ENCODE results near the gene UBE3C. TPM values are rescaled to one million over a fixed set of nuclear protein-coding genes. Genes with fewer than 3 reads are reported as not detected.

Gene UBE3C
- total and polyA plus RNA-seq, 10 donors = 9.7 to 81.6 (median 59.1) TPM

DNA sequence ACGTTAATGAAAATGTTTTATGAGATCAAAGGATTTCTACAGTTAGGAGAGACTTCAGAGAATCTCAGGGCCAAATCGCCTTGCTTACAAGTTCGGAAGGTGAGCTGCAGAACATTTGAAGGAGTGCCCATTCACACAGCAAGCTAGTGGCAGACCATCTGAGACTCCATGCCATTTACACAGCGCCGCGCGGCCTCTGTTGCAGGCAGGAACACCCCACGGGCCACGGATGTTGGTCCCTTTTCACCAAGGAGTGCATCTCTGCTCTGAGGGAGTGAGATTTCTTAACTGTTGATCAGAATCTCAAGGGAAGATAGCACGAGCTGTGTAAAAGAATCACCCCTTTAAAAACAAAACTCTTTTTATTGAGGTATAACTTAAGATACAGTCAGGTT, 1.8 kb downstream of the UBE3C start:
- no peak for DNase-seq
- Histone ChIP-seq H3K4me1 (peaks cover 26 to 80% (median 61%) of the 10 kb centered on the region in 6 donors), H3K9me3 (no peaks in the 10 kb centered on the region), H3K27ac (peak overlapping the region in 1 of 8 donors; percentile 94), H3K36me3 (peaks cover 0 to 46% (median 3%) of the 10 kb centered on the region in 6 donors), H3K4me3 (peak overlapping the region in 3 of 8 donors; percentile 79 to 88 (median 87)), H3K27me3 (replicated peaks in 1 of 7) (no peaks in the 10 kb centered on the region)
- TF ChIP-seq POLR2AphosphoS5 (IDR thresholded peaks at IDR 0.05) = no peak
- TF ChIP-seq, protein P1, sequence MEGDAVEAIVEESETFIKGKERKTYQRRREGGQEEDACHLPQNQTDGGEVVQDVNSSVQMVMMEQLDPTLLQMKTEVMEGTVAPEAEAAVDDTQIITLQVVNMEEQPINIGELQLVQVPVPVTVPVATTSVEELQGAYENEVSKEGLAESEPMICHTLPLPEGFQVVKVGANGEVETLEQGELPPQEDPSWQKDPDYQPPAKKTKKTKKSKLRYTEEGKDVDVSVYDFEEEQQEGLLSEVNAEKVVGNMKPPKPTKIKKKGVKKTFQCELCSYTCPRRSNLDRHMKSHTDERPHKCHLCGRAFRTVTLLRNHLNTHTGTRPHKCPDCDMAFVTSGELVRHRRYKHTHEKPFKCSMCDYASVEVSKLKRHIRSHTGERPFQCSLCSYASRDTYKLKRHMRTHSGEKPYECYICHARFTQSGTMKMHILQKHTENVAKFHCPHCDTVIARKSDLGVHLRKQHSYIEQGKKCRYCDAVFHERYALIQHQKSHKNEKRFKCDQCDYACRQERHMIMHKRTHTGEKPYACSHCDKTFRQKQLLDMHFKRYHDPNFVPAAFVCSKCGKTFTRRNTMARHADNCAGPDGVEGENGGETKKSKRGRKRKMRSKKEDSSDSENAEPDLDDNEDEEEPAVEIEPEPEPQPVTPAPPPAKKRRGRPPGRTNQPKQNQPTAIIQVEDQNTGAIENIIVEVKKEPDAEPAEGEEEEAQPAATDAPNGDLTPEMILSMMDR (IDR thresholded peaks at IDR 0.05 in 8 of 11, conservative IDR thresholded peaks at IDR 0.05 in 3 of 11) = no peak
- no peak for TF ChIP-seq POLR2A (IDR thresholded peaks at IDR 0.05)
- 66 to 81% (median 75%) methylated on average over 10 of the region's 10 CpGs for WGBS, 5 donors
- intact Hi-C loops (cut with DNase I; ENCODE audit: low total_unique reads) = no loop called here

DNA sequence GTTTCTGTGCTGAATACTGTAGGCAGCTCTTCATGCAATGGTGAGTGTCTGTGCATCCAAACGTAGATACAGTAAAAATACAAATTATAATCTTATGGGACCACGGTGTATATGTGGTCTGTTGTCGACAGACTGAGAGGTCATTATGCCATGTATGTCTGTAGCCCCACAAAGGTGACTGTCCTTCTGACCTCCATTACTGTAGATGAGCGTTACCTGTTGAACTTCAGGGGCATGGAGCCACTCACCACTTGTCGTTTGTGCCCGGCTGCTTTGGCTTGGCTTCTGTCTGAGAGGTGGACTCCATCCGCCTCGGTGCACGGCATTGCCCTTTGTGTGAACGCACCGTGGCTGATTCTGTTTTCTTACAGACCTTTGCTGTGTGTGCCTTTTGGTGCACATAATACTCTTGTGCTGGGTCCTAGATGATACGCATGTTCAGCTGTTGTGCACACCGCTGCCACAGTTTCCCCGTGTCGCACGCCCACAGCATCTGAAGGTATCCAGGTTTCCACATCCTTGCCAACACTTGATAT, 2.9 kb downstream of the UBE3C start:
- no peak for TF ChIP-seq POLR2A (IDR thresholded peaks at IDR 0.05)
- TF ChIP-seq, protein P1 (IDR thresholded peaks at IDR 0.05 in 8 of 11, conservative IDR thresholded peaks at IDR 0.05 in 3 of 11) = no peak
- no peak for TF ChIP-seq POLR2AphosphoS5 (IDR thresholded peaks at IDR 0.05)
- H3K27ac ChIP-seq = no peak overlapping the region
- H3K27me3 ChIP-seq (replicated peaks in 1 of 7) = no peaks in the 10 kb centered on the region
- H3K4me1 ChIP-seq = peaks cover 26 to 89% (median 67%) of the 10 kb centered on the region in 6 donors
- WGBS, 5 donors = 91 to 96% (median 95%) methylated on average over 16 of the region's 16 CpGs
- DNase-seq = no peak
- intact Hi-C loops (cut with DNase I; ENCODE audit: low total_unique reads) = no loop called here
- H3K4me3 ChIP-seq = no peak overlapping the region
- peaks cover 0 to 46% (median 3%) of the 10 kb centered on the region in 6 donors for H3K36me3 ChIP-seq
- H3K9me3 ChIP-seq = no peaks in the 10 kb centered on the region

GRCh38 chr7:157143788-157144187, 5.1 kb downstream of the UBE3C start:
- Histone ChIP-seq H3K4me3 (no peak overlapping the region), H3K27me3 (replicated peaks in 1 of 7) (no peaks in the 10 kb centered on the region), H3K36me3 (peaks cover 0 to 49% (median 3%) of the 10 kb centered on the region in 6 donors), H3K4me1 (peaks cover 23 to 96% (median 68%) of the 10 kb centered on the region in 6 donors), H3K27ac (no peak overlapping the region), H3K9me3 (no peaks in the 10 kb centered on the region)
- 82 to 94% (median 88%) methylated on average over 8 of the region's 8 CpGs for WGBS, 5 donors
- no peak for DNase-seq
- TF ChIP-seq POLR2AphosphoS5 (IDR thresholded peaks at IDR 0.05) = peak in 1 of 3 donors; percentile 16
- TF ChIP-seq, protein P1 (IDR thresholded peaks at IDR 0.05 in 8 of 11, conservative IDR thresholded peaks at IDR 0.05 in 3 of 11) = no peak
- intact Hi-C loops (cut with DNase I; ENCODE audit: low total_unique reads) = no loop called here

GRCh38 chr7:157149317-157149716, 10.6 kb downstream of the UBE3C start:
- H3K4me1 ChIP-seq = peaks cover 5 to 98% (median 55%) of the 10 kb centered on the region in 6 donors
- DNase-seq = no peak
- H3K36me3 ChIP-seq = peaks cover 0 to 41% (median 0%) of the 10 kb centered on the region in 6 donors
- 86 to 96% (median 93%) methylated on average over 4 of the region's 4 CpGs for WGBS, 5 donors
- TF ChIP-seq, protein P1 (IDR thresholded peaks at IDR 0.05 in 8 of 11, conservative IDR thresholded peaks at IDR 0.05 in 3 of 11) = no peak
- TF ChIP-seq POLR2AphosphoS5 (IDR thresholded peaks at IDR 0.05) (no peak), POLR2A (IDR thresholded peaks at IDR 0.05) (no peak)
- no peak overlapping the region for H3K27ac ChIP-seq
- intact Hi-C loops (cut with DNase I; ENCODE audit: low total_unique reads) = no loop called here
- H3K27me3 ChIP-seq (replicated peaks in 1 of 7) = no peaks in the 10 kb centered on the region
- no peaks in the 10 kb centered on the region for H3K9me3 ChIP-seq
- no peak overlapping the region for H3K4me3 ChIP-seq

Measured in spleen (tissue), 11 donors.